ENCODE measurements around the gene EIF3A.

DNA sequence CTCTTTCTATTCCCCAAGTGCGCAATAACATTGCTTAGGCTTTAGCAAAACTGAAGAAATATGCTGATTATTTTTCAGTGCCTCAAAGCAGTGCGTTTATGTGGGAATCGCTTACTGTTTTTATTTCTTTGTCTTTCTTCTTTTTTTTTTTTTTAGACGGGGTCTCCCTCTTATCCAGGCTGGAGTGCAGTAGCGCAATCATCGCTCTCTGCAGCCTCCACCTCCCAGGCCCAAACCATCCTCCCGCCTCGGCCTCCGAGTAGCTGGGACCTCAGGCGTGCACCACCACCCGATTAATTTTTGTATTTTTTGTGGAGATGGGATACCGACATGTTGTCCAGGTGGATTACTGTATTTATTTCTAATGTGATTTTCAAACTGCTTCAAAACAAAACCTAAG lies 24.5 kb upstream of the EIF3A start:
- TF ChIP-seq POLR2AphosphoS5 (IDR thresholded peaks at IDR 0.05; ENCODE audit: low read depth, low read length) (no peak), POLR2A (IDR thresholded peaks at IDR 0.05; ENCODE audit: low read depth, low read length) (no peak), TAF1 (IDR thresholded peaks at IDR 0.05; ENCODE audit: low read depth, low read length) (no peak), PAX5 (IDR thresholded peaks at IDR 0.05; ENCODE audit: insufficient read depth, low read length, severe bottlenecking) (no peak), SPI1 (IDR thresholded peaks at IDR 0.05; ENCODE audit: low read depth, low read length) (no peak), POU2F2 (IDR thresholded peaks at IDR 0.05; ENCODE audit: low read depth, low read length) (no peak)
